Stimulated activated CD8-positive, alpha-beta memory T cell treated with anti-CD3 and anti-CD28 coated beads, Interleukin-15, amount 100 ng/mL, for 24 hours (primary cell): ENCODE measurements around the gene WIZ.
A peak's percentile ranks its signal among the peaks of the same experiment; 100 is the strongest.
"Not testable (repeated sequence)": the region's sequence is repeated elsewhere in the genome, so short reads cannot be mapped to it uniquely, and the experiment has no call there.

Experiments used
- DNase-seq: peaks from one replicate; pipeline ENCODE4 v3.0.0-alpha.2; 2020; ENCODE audit warnings: low read depth

Gene WIZ, protein sequence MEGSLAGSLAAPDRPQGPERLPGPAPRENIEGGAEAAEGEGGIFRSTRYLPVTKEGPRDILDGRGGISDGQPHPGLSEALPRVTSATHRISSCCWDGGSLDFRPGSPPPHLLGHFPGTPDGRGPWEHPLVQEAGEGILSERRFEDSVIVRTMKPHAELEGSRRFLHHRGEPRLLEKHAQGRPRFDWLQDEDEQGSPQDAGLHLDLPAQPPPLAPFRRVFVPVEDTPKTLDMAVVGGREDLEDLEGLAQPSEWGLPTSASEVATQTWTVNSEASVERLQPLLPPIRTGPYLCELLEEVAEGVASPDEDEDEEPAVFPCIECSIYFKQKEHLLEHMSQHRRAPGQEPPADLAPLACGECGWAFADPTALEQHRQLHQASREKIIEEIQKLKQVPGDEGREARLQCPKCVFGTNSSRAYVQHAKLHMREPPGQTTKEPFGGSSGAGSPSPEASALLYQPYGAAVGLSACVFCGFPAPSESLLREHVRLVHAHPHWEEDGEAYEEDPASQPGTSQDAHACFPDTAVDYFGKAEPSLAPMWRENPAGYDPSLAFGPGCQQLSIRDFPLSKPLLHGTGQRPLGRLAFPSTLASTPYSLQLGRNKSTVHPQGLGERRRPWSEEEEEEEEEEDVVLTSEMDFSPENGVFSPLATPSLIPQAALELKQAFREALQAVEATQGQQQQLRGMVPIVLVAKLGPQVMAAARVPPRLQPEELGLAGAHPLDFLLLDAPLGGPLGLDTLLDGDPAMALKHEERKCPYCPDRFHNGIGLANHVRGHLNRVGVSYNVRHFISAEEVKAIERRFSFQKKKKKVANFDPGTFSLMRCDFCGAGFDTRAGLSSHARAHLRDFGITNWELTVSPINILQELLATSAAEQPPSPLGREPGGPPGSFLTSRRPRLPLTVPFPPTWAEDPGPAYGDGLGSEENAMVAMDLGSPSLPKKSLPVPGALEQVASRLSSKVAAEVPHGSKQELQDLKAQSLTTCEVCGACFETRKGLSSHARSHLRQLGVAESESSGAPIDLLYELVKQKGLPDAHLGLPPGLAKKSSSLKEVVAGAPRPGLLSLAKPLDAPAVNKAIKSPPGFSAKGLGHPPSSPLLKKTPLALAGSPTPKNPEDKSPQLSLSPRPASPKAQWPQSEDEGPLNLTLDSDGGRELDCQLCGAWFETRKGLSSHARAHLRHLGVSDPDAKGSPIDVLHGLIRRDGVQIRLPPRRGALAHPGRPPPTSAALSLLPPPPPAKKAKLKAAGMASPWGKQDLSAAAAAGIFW (N-terminal part only)

DNA sequence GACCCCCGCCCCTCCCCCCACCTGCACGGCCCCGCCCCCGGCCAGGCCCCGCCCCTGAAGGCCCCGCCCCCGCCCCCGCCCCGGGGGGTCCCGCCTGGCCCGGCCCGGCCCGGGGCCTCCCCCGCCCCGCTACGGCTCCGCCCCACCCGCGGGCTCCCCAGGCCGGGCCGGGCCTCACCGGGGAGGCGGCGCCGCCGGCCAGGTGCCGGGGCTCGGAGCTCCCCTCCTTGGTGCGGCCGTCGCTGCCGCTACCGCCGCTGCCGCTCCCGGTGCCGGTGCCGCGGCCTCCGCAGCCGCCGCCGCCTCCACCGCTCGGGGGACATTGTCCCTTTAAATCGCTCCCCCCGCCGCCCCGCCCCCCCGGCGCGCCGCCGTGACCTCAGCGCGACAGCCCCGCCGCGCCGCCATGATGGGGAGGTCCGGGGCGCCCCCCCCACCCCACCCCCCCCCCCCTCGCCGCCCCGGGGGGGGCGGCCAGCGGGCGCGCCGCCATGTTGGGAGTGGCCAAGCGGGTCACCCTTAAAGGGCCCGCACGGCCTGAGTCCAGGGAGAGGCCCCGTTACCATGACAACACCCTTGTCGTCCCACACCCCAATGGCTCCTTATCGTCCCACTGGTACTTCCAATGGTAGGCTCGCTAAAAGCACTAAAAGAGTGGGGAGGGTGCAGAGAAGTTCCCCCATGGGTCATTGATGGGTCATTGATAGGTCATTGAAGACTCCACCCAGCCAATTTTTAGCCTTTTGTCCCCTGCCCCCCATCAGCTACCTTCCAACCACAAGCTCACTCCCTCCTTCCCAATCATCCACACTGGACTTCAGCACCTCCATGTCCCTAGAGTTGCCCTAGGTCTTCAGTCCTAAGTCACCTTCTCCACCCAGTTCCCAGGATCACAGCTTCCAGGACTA lies at the start of gene WIZ:
TSS of gene WIZ (minus strand) at position 337 of the 908 bp plus-strand sequence. CDS start 1,649 bp downstream, outside the sequence.
- peak; percentile 76 for DNase-seq

DNA sequence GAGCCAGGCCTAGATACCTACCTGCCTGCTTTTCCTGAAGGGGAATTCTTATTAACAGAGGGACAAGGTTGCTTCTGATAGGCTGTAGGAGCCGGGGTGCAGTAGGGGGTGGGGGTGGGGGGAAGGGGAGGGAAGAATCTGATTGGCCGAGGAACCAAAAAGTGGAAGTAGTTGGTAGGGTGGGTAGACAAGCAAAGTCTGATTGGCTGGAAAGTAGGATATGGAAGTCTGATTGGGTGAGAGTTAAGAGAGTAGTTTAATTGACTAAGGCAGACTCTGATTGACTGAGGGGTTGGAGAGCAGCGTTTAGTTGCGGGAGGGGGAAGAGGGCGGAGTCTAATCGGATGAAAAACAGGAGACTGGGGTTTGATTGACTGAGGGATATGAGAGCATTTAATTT lies 49.2 kb upstream of the WIZ start:
- no peak for DNase-seq

DNA sequence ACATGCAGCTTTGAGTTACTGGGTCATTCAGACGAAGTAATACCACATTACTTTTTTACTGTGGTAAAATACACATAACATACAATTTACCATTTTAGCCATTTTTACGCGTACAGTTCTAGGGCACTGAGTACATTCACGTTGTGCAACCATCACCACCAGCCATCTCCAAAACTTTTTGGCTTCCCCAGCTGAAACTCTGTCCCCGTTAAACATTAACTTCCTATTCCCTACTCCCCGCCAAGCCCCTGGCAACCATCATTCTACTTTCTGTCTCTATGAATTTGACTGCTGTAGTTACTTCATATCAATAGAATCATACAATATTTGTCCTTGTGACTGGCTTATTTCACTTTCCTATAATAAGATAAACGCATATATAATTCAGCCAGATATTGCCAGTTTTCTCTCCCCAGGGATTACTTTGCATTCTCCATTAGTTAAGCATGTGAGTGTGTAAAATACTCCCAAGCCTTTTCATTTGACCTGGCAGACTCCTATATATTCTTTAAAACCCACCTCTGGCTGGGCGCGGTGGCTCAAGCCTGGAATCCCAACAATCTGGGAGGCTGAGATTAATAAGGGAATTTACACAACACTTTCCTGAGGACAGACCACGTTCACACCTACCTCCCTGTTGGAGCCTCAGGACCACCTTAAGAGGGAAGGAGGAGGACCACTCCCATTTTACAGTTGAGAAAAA lies 48.6 kb upstream of the WIZ start:
- DNase-seq = no peak

DNA sequence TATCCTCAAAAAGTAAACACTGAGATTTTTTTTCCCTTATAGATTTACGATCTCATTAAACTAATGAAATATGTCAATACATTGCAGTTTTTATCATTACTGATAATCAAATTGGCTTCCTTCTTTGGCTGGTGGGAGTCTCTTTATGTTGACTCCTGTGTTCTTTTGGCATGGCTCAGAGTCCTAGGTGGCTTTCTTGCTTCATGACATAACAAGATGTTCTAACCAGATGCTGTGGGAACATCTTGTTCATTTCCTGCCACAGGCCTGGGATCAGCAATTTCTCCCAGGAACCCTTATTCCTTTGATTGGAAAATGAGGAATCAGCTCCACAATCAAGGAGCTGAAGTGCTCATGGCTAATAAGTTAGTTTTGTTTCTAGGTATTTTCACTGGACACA lies 45.4 kb upstream of the WIZ start:
- DNase-seq = no peak

DNA sequence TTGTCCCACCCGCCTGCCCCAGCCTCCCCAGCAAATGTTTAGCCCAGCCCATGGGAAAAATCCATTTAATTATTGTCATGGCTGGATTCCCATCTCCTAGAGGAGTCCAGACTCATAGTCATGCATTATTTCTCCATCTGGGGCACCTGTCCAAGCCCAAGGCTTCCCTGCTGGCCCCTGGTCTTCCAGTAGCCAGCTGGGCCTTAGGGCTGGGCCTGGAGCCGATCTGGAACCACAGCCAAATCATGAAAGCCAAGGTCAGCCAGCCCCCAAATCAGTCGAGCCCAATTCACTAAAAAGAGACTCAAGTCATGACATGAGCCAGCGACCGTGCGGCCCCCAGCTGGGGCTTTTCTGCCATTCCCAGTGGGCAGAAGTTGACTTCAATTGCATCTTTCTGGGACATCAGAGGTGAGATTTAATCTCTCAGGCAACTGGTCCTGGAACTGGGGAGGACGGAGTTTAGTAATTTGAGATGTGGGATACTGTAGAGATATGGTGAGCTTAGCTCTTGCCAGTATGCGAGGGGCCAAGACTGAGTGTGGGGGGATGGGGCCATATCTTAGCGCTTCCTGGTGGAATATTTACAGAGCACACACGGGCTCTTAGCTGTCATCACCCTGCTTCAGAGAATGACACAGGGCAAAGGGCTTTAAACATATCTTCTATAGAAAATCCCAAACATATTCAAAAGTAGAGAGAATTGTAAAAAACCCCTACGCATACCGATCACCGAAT lies 38.9 kb upstream of the WIZ start:
- no peak for DNase-seq

DNA sequence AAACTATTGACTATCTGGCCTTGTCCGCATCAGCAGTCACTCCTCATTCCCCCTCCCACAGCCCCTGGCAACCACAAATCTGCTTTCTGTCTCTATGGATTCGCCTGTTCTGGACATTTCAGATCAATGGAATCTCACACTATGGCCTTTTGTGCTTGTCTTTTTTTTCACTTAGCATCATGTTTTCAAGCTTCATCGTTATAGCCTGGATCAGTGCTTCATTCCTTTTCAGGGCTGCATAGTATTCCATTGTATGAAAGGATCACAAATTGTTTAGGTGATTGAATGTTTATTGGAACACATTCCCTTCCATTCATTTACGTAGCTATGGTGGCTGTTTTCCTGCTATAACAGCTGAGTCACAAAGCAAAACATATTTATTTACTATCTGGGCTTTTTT lies 37.3 kb upstream of the WIZ start:
- DNase-seq = no peak

DNA sequence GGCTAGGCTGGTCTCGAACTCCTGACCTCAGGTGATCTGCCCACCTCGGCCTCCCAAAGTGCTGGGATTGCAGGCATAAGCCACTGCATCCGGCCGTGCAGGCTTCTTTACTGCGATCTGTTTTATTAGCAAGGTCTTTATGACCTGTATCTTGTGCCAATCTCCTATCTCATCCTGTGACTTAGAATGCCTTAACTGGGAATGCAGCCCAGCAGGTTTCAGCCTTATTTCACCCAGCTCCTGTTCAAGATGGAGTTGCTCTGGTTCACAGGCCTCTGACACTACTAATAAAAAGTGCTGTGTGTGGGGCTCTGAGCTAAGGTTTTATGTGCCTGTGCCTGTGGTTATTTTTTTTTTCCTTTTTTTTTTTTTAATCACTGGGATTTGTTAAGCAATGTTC lies 36.0 kb upstream of the WIZ start:
- not testable (repeated sequence) for DNase-seq

DNA sequence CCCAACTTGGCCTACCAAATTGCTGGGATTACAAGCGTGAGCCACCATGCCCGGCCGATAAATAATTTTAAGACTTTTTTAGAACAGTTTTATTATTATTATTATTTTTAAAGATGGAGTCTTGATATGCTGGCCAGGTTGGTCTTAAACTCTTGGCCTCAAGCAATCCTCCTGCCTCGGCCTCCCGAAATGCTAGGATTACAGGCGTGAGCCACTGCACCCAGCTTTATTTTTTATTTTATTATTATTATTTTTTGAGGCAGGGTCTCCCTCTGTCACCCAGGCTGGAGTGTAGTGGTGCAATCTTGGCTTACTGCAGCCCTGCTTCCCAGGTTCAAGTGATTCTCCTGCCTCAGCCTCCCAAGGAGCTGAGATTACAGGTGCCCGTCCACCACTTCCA lies 31.2 kb upstream of the WIZ start:
- not testable (repeated sequence) for DNase-seq

DNA sequence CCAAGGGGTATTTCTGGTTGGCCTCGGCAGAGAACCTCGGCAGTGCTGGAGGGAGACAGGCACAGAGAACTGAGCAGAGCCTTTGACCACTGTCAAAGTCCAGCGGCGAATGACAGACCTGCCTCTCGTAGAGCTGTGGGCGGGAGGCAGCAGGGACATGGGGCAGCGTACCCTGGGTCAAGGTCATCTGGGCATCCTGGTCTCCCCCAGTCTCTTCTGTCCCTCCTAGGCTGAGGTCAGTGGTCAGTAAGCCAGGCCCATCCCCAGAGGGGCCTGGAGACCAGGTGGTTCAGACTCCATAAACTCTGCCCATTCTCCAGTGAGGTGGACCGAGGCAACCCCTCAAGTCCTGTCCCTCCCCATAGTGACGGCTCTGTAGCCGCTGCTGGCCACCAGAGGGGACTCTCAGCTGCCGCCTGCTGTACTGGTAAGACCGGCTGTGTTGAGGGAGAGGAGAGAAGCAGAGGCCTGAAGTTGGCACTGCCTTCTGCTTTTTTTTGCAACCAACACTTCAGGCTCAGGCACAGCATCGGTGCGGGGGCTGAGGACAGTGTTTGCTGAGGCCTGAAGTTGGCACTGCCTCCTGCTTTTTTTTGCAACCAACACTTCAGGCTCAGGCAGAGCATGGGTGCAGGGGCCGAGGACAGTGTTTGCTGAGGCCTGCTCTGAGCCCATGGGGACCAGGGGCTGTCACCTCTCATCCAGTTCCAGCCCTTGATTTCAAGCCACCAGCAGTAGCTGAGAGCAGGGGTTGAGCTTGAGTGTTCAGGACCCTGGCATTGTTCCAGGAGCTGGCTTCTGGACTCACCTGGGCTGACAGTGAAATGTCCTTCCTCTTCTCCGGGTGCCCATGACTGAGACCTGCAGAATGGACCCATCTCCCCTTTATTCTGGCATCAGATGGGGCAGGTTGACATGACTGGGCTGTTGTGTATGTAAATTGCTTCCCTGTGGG lies 29.9 kb upstream of the WIZ start, which contains the start of gene PGLYRP2:
TSS of gene PGLYRP2 (minus strand) at position 111 of the 955 bp plus-strand sequence. CDS start 130 bp downstream, outside the sequence.
- no peak for DNase-seq

DNA sequence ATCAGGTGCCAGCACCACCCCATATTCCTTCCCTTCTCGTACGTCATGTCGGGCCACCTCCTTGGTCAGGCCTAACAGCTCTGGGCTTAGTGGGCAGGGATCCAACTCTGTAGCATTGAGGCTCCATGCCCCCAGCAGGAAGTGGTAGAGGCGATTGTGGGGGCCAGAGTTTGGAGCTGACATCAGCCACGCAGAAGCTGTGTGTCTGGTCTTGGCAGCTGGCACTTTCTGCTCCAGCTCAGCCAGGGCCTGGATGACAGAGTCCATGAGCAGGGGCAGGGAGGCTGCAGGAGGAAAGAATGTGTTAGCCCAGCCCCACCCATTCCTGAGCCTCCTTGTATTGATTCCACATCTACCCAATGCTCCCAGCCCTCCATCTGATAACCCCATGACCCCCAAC lies 26.6 kb upstream of the WIZ start:
- DNase-seq = no peak

DNA sequence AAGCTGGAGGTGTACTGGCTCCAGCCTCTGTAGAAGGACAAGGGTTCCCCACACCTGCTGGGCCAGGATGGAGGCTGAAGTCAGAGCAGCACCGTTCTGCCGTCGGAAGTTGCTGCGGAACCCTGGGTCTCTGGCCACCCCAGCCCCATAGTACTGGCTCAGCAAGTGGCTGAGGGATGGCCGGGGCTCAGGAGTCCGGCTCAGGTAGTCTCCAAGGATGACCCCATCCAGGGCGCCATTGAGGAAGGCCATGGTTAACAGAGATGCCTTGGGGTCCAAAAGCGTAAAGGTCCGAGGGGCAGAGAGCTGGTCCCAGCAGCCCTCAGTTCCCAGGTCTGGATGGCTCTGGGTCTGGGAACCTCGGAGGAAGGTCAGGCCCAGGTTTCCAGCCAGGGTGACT lies 25.9 kb upstream of the WIZ start:
- no peak for DNase-seq

DNA sequence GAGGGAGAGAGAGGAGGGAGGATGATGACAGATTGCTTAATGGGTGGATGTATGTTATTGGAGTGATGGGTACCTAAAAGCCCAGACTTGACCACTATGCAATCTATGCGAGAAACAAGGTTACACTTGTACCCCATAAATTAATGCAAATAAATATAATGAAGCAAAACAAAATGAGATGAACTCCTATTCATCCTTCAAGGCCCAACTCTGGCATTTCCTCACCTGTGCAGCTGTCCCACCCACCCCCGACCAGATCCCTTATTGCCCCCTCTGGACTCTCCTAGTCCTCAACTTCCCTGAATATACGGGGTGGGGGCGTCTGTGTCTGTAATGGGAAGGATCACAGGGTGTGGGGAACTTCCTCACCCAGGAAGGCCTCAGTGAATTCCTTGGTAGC lies 25.4 kb upstream of the WIZ start:
- no peak for DNase-seq

DNA sequence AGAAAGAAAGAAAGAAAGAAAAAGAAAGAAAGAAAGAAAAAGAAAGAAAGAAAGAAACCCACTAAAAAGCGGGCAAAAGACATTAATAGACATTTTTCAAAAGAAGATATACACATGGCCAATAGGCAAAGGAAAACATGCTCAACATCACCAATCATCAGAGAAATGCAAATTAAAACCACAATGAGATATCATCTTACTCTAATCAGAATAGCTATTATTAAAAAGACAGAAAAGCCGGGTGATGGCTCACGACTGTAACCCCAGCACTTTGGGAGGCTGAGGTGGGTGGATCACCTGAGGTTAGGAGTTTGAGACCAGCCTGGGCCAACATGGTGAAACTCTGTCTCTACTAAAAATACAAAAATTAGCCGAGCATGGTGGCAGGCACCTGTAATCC lies 24.1 kb upstream of the WIZ start:
- not testable (repeated sequence) for DNase-seq

DNA sequence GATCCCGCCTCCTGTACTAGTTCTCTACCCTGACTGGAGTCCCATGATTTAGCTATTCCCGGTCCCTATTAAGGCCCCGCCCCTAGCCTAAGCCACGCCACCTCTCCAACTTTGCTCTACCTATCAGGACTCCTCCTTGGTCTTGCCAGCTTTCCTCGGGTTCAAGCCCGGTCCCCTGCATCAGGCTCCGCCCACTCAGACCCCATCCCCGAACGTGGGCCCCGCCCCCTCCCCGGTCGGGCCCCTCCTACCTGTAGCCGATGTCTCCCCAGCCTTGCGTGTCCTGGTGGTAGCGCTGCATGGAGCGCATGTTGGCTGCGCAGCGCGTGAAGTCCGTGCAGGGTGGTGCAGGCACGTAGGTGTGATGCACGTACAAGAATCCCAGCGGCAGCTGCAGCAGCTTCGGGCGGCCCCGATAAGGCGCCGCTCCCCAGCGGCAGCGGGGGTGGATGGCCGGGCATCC lies 21.9 kb upstream of the WIZ start:
- DNase-seq = no peak

DNA sequence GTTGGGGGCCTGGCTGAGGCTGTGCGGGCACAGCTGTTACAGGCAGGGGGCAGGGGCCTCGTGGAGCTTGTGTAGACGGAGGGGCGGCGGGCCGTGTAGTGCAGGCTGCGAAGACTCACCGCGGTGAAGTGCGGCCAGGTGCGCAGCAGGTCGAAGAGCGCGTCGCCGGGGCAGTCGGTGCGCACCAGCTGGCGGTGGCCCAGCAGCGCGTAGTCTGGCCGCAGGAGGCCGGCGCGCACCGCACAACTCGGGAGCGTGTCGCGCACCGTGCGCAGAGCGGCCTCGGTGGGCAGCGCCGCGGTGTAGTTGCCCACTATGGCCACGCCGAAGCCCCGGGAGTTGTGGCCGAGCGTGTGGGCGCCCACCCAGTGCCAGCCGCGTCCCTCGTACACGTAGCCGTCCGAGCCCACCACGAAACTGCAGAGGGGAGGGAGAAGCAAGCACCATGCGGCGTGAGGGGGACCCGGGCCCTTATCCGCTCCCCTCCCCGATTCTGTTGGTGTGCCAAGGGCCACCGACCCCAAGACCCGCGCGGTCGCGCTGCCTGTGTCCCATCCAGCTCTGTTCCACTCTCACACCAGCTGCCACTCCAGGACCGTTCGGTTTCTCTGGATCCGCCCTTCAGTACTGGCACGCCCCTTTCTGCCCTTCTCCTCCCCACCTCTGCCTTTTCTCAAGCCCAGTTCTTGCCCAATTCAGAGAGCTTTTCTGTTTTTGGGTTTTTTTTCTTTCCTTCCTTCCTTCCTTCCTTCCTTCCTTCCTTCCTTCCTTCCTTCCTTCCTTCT lies 19.9 kb upstream of the WIZ start:
- no peak for DNase-seq

DNA sequence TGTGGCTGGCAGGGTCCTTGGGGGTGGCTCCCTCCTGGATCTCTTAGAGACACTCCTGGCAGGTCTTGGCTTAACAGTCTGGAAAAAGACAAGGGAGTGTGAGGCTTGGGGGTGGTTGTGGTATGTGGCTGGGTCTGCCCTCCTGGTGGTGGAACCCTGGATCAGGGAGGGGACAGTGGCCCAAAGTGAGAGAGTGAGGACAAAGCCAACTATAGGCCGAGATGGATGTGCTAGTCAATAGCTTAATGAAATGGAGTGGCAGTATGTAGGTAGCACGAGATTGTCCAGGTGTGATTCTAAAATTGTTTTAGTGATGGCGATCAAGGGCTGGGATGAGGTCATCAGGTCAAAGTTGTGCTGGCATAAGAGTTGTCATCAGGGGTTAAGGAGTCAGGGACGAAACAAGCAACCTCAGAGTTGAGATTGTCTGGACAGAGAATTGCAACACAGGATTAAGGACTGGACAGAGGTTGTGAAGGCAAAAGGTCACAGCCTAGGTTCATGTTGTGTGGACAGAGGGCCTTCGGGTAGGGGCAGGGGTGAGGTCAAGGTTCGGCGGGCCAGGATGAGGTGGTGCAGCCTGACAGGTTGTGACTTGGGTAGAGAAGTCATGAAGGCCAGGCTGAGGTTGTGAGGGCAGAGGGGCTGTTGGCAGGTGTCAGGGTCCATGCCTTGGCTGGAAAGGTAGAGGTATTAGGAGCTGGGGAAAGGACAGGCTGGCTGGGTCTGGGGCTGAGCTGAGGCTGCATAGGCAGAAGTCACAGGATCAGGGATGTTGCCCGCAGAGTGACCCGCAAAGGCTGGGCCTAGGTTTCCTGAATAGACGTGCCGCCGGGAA lies 19.1 kb upstream of the WIZ start:
- no peak for DNase-seq

DNA sequence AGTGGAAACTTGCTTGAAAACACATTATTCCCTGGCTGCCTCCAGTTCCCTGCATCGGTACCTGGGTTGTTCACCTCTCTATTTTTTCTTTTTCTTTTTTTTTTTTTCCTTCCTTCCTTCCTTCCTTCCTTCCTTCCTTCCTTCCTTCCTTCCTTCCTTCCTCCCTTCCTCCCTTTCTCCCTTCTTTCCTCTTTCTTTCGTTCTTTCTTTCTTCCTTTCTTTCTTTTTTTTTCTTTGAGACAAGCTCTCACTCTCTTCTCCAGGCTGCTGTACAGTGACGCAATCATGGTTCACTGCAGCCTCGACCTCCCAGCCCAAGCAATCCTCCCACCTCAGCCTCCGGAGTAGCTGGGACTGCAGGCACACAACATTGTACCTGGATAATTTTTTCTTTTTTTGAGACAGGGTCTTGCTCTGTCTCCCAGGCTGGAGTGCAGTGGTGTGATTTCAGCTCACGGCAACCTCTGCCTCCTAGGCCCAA lies 18.0 kb upstream of the WIZ start:
- DNase-seq = no peak
